HCT116 (cell line): ENCODE data around the gene TNC.

ENCODE experiments used
- CEBPB ChIP-seq: IDR thresholded peaks from 2 replicates; pipeline ENCODE4 v1.6.1; 2012; ENCODE audit warnings: low read depth
- RAD21 ChIP-seq: IDR thresholded peaks from 2 replicates; pipeline ENCODE4 v1.6.1; 2012; ENCODE audit warnings: low read depth, mild to moderate bottlenecking
- SP1 ChIP-seq: IDR thresholded peaks from 2 replicates; pipeline ENCODE4 v1.6.1; 2012; ENCODE audit warnings: low read depth
- TF ChIP-seq, protein P1 (sequence below), 3 experiments: fragments of 200-600 bp in 1 of 3; sonication (generic) in 1 of 3; IDR thresholded peaks in 2 of 3; conservative IDR thresholded peaks in 1 of 3; 2 replicates each; pipeline ENCODE4 v1.5.1; 2012 to 2017; ENCODE audit warnings: low read depth in 2 of 3, low read length in 2 of 3, antibody characterized with exemption in 1 of 3, borderline replicate concordance in 1 of 3, control low read depth in 1 of 3, mild to moderate bottlenecking in 1 of 3, mixed read lengths in 1 of 3, mixed run types in 1 of 3, moderate library complexity in 1 of 3; ENCODE audit not compliant: insufficient read depth in 1 of 3

DNA sequence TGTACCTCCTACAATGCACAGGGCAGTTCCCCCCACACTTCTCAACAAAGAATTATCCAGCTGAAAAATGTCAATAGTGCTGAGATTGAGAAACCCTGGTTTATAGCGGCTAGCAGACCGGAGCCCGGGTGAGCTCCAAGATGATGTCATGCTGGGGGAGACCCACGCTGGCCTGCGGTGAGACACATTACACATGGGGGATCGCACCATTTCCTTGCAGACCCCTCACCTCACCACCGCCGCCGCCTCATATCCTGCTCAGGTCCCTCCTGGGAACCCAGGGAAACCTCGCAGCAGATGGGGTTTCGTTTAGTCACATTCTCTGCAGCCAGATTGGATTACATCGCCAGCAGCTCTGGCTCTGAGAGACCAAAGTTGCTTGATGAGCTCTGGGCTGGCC is 14.7 kb upstream of the TNC start:
- TF ChIP-seq RAD21 (no peak), SP1 (no peak), CEBPB (no peak)
- TF ChIP-seq, protein P1, sequence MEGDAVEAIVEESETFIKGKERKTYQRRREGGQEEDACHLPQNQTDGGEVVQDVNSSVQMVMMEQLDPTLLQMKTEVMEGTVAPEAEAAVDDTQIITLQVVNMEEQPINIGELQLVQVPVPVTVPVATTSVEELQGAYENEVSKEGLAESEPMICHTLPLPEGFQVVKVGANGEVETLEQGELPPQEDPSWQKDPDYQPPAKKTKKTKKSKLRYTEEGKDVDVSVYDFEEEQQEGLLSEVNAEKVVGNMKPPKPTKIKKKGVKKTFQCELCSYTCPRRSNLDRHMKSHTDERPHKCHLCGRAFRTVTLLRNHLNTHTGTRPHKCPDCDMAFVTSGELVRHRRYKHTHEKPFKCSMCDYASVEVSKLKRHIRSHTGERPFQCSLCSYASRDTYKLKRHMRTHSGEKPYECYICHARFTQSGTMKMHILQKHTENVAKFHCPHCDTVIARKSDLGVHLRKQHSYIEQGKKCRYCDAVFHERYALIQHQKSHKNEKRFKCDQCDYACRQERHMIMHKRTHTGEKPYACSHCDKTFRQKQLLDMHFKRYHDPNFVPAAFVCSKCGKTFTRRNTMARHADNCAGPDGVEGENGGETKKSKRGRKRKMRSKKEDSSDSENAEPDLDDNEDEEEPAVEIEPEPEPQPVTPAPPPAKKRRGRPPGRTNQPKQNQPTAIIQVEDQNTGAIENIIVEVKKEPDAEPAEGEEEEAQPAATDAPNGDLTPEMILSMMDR (IDR thresholded peaks at IDR 0.05 in 2 of 3, conservative IDR thresholded peaks at IDR 0.05 in 1 of 3; ENCODE audit: borderline replicate concordance in 1 of 3, insufficient read depth in 1 of 3, low read depth in 2 of 3, low read length in 2 of 3): no peak
